Measurements from ENCODE around the gene SERGEF. TPM values are rescaled to one million over a fixed set of nuclear protein-coding genes. Genes with fewer than 3 reads are reported as not detected.

Gene SERGEF
- total RNA-seq, 2 donors from 2014 or later = 20.8 to 28.7 TPM

DNA sequence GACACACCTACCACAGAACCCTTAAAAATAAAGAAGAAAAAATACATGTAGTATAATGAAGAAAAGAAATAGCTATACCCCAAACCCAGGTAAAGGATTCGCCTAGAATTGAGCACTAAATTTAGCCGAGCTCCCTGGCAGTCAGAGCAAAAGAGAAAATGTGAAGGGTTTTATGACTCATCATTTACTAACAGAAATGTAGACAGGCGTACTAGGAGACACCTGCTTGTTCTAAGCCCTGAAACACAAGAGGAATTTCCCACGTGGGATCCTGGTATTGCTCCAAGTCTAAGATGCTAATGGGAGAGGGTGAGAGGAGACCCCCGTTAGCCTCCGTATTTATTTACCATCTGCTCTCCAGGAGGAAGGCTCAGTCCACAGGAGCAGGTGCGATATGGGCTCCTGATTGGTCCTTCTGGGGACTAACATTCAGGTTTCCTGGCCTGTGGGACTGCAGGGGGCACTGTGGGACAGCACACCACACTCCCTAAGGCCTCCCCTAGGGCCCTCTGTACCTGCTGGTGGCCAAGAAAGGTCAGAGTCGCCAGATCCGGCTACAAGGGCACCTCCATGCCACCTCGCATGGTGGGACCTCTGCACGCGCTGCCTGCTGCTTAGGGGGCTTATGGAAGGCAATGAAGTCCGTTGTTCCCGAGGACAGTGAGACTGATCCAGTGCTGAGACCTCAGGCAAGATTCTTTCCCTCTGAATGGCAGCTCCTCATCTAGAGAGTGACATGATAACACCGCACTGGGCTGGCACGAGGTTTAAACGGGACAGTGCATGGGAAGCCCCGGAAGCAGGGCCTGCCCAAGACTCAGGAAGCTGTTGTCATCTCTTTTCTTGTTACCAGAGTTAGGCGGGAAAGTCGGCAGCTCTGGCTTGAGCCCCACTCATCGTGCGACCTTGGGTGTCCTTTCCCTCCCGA is 252.5 kb downstream of the SERGEF start:
- 46 to 59% methylated on average over 21 to 23 of the region's 23 CpGs for WGBS, 2 donors
- Histone ChIP-seq H3K36me3 (replicated peaks in 1 of 2; ENCODE audit: insufficient read depth in 1 of 2, low read depth in 2 of 2) (no peaks in the 10 kb centered on the region), H3K4me1 (no peaks in the 10 kb centered on the region), H3K9me3 (no peaks in the 10 kb centered on the region), H3K4me3 (no peak overlapping the region), H3K27ac (no peak overlapping the region), H3K27me3 (no peaks in the 10 kb centered on the region)
- intact Hi-C loops (cut with DNase I) = loop anchor here (10.0 kb wide), 1 partner anchor 214 kb away; no protein-coding TSS in a partner anchor
- TF ChIP-seq, protein P1, sequence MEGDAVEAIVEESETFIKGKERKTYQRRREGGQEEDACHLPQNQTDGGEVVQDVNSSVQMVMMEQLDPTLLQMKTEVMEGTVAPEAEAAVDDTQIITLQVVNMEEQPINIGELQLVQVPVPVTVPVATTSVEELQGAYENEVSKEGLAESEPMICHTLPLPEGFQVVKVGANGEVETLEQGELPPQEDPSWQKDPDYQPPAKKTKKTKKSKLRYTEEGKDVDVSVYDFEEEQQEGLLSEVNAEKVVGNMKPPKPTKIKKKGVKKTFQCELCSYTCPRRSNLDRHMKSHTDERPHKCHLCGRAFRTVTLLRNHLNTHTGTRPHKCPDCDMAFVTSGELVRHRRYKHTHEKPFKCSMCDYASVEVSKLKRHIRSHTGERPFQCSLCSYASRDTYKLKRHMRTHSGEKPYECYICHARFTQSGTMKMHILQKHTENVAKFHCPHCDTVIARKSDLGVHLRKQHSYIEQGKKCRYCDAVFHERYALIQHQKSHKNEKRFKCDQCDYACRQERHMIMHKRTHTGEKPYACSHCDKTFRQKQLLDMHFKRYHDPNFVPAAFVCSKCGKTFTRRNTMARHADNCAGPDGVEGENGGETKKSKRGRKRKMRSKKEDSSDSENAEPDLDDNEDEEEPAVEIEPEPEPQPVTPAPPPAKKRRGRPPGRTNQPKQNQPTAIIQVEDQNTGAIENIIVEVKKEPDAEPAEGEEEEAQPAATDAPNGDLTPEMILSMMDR (IDR thresholded peaks at IDR 0.05) = peak in 6 of 7 experiments; percentile 19 to 73 (median 57)
- no peak for TF ChIP-seq POLR2A (IDR thresholded peaks at IDR 0.05)
- DNase-seq (peak; percentile 47 to 74 (median 60)), ATAC-seq (peak; percentile 55)

- 67 to 89% methylated on average over 3 of the region's 3 CpGs for WGBS, 2 donors
- DNase-seq (no peak), ATAC-seq (no peak)
- no peak overlapping the region for H3K4me3 ChIP-seq
- no peaks in the 10 kb centered on the region for H3K9me3 ChIP-seq
- TF ChIP-seq POLR2A (IDR thresholded peaks at IDR 0.05) = no peak
- TF ChIP-seq, protein P1 (IDR thresholded peaks at IDR 0.05) = no peak
- intact Hi-C loops (cut with DNase I) = no loop called here
- no peak overlapping the region for H3K27ac ChIP-seq
- H3K36me3 ChIP-seq (replicated peaks in 1 of 2; ENCODE audit: insufficient read depth in 1 of 2, low read depth in 2 of 2) = no peaks in the 10 kb centered on the region
- no peaks in the 10 kb centered on the region for H3K27me3 ChIP-seq
- H3K4me1 ChIP-seq = no peaks in the 10 kb centered on the region
Measured at GRCh38 chr11:17755891-17756290, 257.0 kb downstream of the SERGEF start.

DNA sequence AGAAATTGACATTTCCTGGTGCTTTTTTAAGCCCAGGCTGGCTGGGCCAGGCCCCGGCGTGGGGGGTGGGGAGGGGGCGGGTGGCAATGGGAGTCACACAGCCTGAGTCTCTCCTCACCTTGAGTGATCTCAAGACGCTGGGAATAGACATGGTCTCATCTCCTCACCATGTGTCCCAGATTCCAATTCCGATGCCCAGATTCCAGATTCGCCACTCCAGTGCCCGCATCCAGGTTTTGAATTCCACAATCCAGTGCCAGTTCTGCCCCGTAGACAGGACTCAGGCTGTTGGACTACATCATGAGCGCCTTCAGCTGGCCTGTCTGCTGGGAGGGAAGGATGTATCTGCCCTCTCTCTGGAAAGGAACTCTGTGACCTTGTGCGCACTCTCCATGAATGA is 259.2 kb downstream of the SERGEF start:
- TF ChIP-seq, protein P1 (IDR thresholded peaks at IDR 0.05) = no peak
- TF ChIP-seq POLR2A (IDR thresholded peaks at IDR 0.05) = no peak
- ATAC-seq (no peak), DNase-seq (no peak)
- intact Hi-C loops (cut with DNase I) = no loop called here
- 86 to 89% methylated on average over 8 to 10 of the region's 10 CpGs for WGBS, 2 donors
- H3K27me3 ChIP-seq = no peaks in the 10 kb centered on the region
- no peaks in the 10 kb centered on the region for H3K4me1 ChIP-seq
- no peaks in the 10 kb centered on the region for H3K36me3 ChIP-seq (replicated peaks in 1 of 2; ENCODE audit: insufficient read depth in 1 of 2, low read depth in 2 of 2)
- H3K4me3 ChIP-seq = no peak overlapping the region
- H3K9me3 ChIP-seq = no peaks in the 10 kb centered on the region
- no peak overlapping the region for H3K27ac ChIP-seq

- 80% methylated on average over 2 to 5 of the region's 5 CpGs for WGBS, 2 donors
- intact Hi-C loops (cut with DNase I) = no loop called here
- H3K4me1 ChIP-seq = no peaks in the 10 kb centered on the region
- no peak overlapping the region for H3K4me3 ChIP-seq
- ATAC-seq = no peak
- DNase-seq = no peak
- no peak for TF ChIP-seq POLR2A (IDR thresholded peaks at IDR 0.05)
- no peak overlapping the region for H3K27ac ChIP-seq
- H3K9me3 ChIP-seq = no peaks in the 10 kb centered on the region
- H3K27me3 ChIP-seq = no peaks in the 10 kb centered on the region
- H3K36me3 ChIP-seq (replicated peaks in 1 of 2; ENCODE audit: insufficient read depth in 1 of 2, low read depth in 2 of 2) = no peaks in the 10 kb centered on the region
Measured at GRCh38 chr11:17753153-17753552, 259.7 kb downstream of the SERGEF start.

DNA sequence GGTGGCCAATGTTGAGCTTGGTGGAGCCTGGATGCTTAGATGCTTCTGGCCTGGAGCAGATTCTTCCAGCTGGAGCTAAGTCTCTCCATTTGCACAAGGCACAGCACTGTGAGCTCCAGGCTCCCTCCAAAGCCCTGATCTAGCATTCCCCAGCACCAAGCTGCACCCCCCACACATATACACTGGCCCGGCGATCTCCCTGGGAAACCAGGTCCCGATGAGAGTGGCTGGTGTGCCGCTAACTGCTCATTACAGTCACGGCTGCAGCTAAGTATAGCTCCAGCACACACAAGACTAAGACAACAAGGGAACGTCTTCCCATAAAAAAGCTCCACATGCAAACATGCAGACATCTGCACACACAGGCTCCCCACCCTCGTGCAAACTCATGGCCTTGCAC is 260.7 kb downstream of the SERGEF start:
- no peaks in the 10 kb centered on the region for H3K36me3 ChIP-seq (replicated peaks in 1 of 2; ENCODE audit: insufficient read depth in 1 of 2, low read depth in 2 of 2)
- DNase-seq (no peak), ATAC-seq (no peak)
- no peaks in the 10 kb centered on the region for H3K9me3 ChIP-seq
- H3K27ac ChIP-seq = no peak overlapping the region
- no peak for TF ChIP-seq POLR2A (IDR thresholded peaks at IDR 0.05)
- TF ChIP-seq, protein P1 (IDR thresholded peaks at IDR 0.05) = no peak
- intact Hi-C loops (cut with DNase I) = no loop called here
- no peak overlapping the region for H3K4me3 ChIP-seq
- H3K4me1 ChIP-seq = no peaks in the 10 kb centered on the region
- H3K27me3 ChIP-seq = no peaks in the 10 kb centered on the region
- WGBS, 2 donors = 35 to 38% methylated on average over 5 to 7 of the region's 7 CpGs

Measured in body of pancreas (tissue), 4 donors.